Fibroblast of lung (primary cell): ENCODE results near the gene CLPTM1. TPM values are rescaled to one million over a fixed set of nuclear protein-coding genes. Genes with fewer than 3 reads are reported as not detected.

ENCODE experiments used
- DNase-seq, 2 donors: peaks; one replicate each; pipeline versions ENCODE4 v3.0.0 to v3.0.0-alpha.2; 2010; ENCODE audit warnings: low read depth in 2 of 2
- H2AFZ ChIP-seq: 2 replicates; pipeline ENCODE4 v1.5.1; 2012; ENCODE audit warnings: low read length, control low read depth, inconsistent platforms
- H3K27ac ChIP-seq: 2 replicates; pipeline ENCODE4 v1.5.1; 2011; ENCODE audit warnings: low read length, control low read depth; ENCODE audit not compliant: insufficient read depth
- H3K27me3 ChIP-seq: 2 replicates; pipeline ENCODE4 v1.5.1; 2011; ENCODE audit warnings: mild to moderate bottlenecking, low read length; ENCODE audit not compliant: control insufficient read depth, insufficient read depth
- H3K36me3 ChIP-seq: 2 replicates; pipeline ENCODE4 v1.5.1; 2011; ENCODE audit warnings: low read length; ENCODE audit not compliant: control insufficient read depth, insufficient read depth
- H3K4me1 ChIP-seq: 2 replicates; pipeline ENCODE4 v1.5.1; 2011; ENCODE audit warnings: low read length; ENCODE audit not compliant: control insufficient read depth, insufficient read depth; ENCODE audit errors: extremely low read depth
- H3K4me2 ChIP-seq: 2 replicates; pipeline ENCODE4 v1.5.1; 2011; ENCODE audit warnings: low read length, control low read depth; ENCODE audit not compliant: insufficient read depth; ENCODE audit errors: extremely low read depth
- H3K4me3 ChIP-seq, 4 experiments: fragments of 200-600 bp in 1 of 4; sonication (generic) in 1 of 4; replicated peaks in 1 of 4; 2 replicates each; pipeline ENCODE4 v1.5.1; 2011 to 2016; ENCODE audit warnings: low read length in 4 of 4, low read depth in 3 of 4, mild to moderate bottlenecking in 3 of 4, control low read depth in 2 of 4, inconsistent platforms in 1 of 4, mixed read lengths in 1 of 4; ENCODE audit not compliant: insufficient read depth in 1 of 4; ENCODE audit errors: control extremely low read depth in 1 of 4
- H3K79me2 ChIP-seq: 2 replicates; pipeline ENCODE4 v1.5.1; 2012; ENCODE audit warnings: mild to moderate bottlenecking, low read length, inconsistent platforms; ENCODE audit not compliant: control insufficient read depth, insufficient read depth
- H3K9ac ChIP-seq: 2 replicates; pipeline ENCODE4 v1.5.1; 2011; ENCODE audit warnings: mild to moderate bottlenecking, low read length, control low read depth; ENCODE audit not compliant: insufficient read depth
- H3K9me3 ChIP-seq: 2 replicates; pipeline ENCODE4 v1.5.1; 2012; ENCODE audit warnings: low read depth, low read length; ENCODE audit not compliant: control insufficient read depth, insufficient read depth
- H4K20me1 ChIP-seq: 2 replicates; pipeline ENCODE4 v1.5.1; 2011; ENCODE audit warnings: low read length; ENCODE audit not compliant: control insufficient read depth, insufficient read depth; ENCODE audit errors: extremely low read depth
- EZH2 ChIP-seq: IDR thresholded peaks from 2 replicates; pipeline ENCODE4 v1.5.1; 2012; ENCODE audit warnings: low read length, control low read depth, mild to moderate bottlenecking; ENCODE audit errors: missing control alignments
- polyA plus RNA-seq, 2 donors: library from polyadenylated mRNA; depleted of rRNA in 1 of 2; stranded (reverse) in 1 of 2; unstranded in 1 of 2; fragments of >200 nt; gene quantifications; 2 replicates each; pipeline ENCODE4 v1.2.1, GENCODE V29; 2011 to 2012; ENCODE audit warnings: missing spikeins in 1 of 2
- total RNA-seq: library from RNA; depleted of rRNA; stranded (reverse); fragments of >200 nt; gene quantifications from 2 replicates; pipeline ENCODE4 v1.2.1, GENCODE V29; 2014
- TF ChIP-seq, protein P1 (sequence below), 2 donors: IDR thresholded peaks in 1 of 2; conservative IDR thresholded peaks in 1 of 2; 1 replicate in 1 of 2; 2 replicates in 1 of 2; pipeline ENCODE4 v1.5.1; 2011 to 2012; ENCODE audit warnings: low read length in 2 of 2, control low read depth in 1 of 2, inconsistent platforms in 1 of 2, low read depth in 1 of 2, mild to moderate bottlenecking in 1 of 2

The CLPTM1 gene
- total and polyA plus RNA-seq, 2 donors (not counting 1 experiment from before 2014, with no cell fraction given) = 46.7 to 54.4 TPM

DNA sequence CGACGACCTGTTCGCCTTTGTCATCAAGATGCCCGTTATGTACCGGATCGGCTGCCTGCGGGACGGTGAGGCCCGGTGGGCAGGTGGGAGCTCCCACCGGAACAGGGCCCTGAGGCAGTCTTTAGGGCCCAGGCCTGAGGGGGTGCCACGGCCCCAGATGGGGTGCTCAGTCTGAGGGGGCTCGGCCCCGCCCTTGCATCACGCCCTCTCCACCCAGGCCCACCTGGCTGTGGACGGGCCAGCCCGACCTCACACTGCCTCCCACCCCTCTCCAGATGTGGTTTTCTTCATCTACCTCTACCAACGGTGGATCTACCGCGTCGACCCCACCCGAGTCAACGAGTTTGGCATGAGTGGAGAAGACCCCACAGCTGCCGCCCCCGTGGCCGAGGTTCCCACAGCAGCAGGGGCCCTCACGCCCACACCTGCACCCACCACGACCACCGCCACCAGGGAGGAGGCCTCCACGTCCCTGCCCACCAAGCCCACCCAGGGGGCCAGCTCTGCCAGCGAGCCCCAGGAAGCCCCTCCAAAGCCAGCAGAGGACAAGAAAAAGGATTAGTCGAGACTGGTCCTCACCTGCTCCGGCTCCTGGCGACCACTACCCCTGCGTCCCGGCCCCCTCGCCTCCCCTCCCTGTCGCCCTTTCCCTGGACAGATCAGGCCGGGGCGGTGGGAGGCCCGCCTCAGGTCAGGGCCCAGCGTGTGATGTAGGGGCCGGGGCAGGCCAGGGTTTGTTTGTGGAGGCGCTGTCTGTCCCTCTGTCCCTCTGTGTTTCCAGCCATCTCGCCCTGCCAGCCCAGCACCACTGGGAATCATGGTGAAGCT is 37.4 kb downstream of the CLPTM1 start:
- peaks cover 20% of the 10 kb centered on the region for H3K36me3 ChIP-seq
- H3K27me3 ChIP-seq = no peaks in the 10 kb centered on the region
- no peak overlapping the region for H3K27ac ChIP-seq
- no peaks in the 10 kb centered on the region for H3K9me3 ChIP-seq
- H3K79me2 ChIP-seq = no peaks in the 10 kb centered on the region
- H3K9ac ChIP-seq = no peak overlapping the region
- H3K4me3 ChIP-seq = no peak overlapping the region
- no peaks in the 10 kb centered on the region for H4K20me1 ChIP-seq
- TF ChIP-seq EZH2 = no peak
- TF ChIP-seq, protein P1, sequence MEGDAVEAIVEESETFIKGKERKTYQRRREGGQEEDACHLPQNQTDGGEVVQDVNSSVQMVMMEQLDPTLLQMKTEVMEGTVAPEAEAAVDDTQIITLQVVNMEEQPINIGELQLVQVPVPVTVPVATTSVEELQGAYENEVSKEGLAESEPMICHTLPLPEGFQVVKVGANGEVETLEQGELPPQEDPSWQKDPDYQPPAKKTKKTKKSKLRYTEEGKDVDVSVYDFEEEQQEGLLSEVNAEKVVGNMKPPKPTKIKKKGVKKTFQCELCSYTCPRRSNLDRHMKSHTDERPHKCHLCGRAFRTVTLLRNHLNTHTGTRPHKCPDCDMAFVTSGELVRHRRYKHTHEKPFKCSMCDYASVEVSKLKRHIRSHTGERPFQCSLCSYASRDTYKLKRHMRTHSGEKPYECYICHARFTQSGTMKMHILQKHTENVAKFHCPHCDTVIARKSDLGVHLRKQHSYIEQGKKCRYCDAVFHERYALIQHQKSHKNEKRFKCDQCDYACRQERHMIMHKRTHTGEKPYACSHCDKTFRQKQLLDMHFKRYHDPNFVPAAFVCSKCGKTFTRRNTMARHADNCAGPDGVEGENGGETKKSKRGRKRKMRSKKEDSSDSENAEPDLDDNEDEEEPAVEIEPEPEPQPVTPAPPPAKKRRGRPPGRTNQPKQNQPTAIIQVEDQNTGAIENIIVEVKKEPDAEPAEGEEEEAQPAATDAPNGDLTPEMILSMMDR (conservative IDR thresholded peaks at IDR 0.05 in 1 of 2, IDR thresholded peaks at IDR 0.05 in 1 of 2; ENCODE audit: low read depth in 1 of 2, low read length in 2 of 2) = no peak
- DNase-seq = no peak
- no peak overlapping the region for H2AFZ ChIP-seq
- H3K4me1 ChIP-seq = no peaks in the 10 kb centered on the region
- H3K4me2 ChIP-seq = no peak overlapping the region

DNA sequence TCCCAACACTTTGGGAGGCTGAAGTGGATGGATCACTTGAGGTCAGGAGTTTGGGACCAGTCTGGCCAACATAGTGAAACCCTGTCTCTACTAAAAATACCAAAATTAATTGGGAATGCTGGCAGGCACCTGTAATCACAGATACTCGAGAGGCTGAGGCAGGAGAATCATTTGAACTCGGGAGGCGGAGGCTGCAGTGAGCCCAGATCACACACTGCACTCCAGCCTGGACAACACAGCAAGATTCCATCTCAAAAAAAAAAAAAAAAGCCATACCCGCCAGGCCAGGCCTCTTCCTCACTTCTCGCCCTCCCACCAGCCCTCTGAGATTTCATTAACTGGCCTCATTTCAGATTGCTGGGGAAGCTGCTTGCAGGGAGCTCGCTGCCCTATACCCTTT is 38.3 kb downstream of the CLPTM1 start:
- H3K9ac ChIP-seq = no peak overlapping the region
- H3K27me3 ChIP-seq = no peaks in the 10 kb centered on the region
- peaks cover 14% of the 10 kb centered on the region for H3K36me3 ChIP-seq
- TF ChIP-seq, protein P1 (conservative IDR thresholded peaks at IDR 0.05 in 1 of 2, IDR thresholded peaks at IDR 0.05 in 1 of 2; ENCODE audit: low read depth in 1 of 2, low read length in 2 of 2) = no peak
- no peak for TF ChIP-seq EZH2
- H3K4me3 ChIP-seq = no peak overlapping the region
- H3K4me1 ChIP-seq = no peaks in the 10 kb centered on the region
- H3K79me2 ChIP-seq = no peaks in the 10 kb centered on the region
- H2AFZ ChIP-seq = no peak overlapping the region
- H3K4me2 ChIP-seq = no peak overlapping the region
- no peak for DNase-seq
- H3K27ac ChIP-seq = no peak overlapping the region
- H3K9me3 ChIP-seq = no peaks in the 10 kb centered on the region
- H4K20me1 ChIP-seq = no peaks in the 10 kb centered on the region

DNA sequence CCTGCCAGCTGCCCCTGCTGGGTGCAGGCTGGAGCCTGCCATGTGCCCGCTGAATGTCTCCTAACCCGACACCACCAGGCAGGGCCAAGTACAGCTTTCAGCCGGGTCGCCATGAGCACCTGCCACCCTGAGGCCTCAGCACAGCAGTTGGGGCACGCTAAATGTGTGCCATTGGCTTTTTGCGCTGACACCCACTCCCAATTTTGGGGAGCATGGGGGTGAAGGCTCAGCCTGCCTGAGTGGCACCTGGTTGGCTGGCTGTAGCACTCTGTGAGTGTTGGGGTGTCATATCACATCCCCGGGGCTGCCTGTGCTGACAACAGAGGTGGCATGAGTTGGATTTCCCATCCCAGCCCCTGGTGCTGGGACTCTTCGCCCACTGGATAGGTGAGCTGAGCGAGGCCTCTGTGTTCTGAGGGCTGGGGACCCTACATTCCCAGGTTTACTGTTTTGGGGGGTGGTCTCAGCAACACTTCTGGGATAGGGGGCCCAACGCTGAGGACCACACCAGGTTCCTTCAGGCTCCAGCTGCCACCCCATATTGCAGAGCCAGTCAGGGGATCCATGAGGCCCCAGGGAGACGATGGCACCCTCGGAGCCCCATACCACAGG is 38.9 kb downstream of the CLPTM1 start:
- Histone ChIP-seq H3K9ac (no peak overlapping the region), H3K4me2 (no peak overlapping the region), H3K27ac (no peak overlapping the region), H3K9me3 (no peaks in the 10 kb centered on the region), H3K4me1 (no peaks in the 10 kb centered on the region), H3K27me3 (no peaks in the 10 kb centered on the region), H3K36me3 (peaks cover 14% of the 10 kb centered on the region), H2AFZ (no peak overlapping the region), H4K20me1 (no peaks in the 10 kb centered on the region), H3K4me3 (no peak overlapping the region), H3K79me2 (no peaks in the 10 kb centered on the region)
- no peak for DNase-seq
- TF ChIP-seq, protein P1 (conservative IDR thresholded peaks at IDR 0.05 in 1 of 2, IDR thresholded peaks at IDR 0.05 in 1 of 2; ENCODE audit: low read depth in 1 of 2, low read length in 2 of 2) = no peak
- no peak for TF ChIP-seq EZH2
